A549 (cell line): ENCODE measurements around the gene MBP. TPM values are rescaled to one million over a fixed set of nuclear protein-coding genes. Genes with fewer than 3 reads are reported as not detected.

Experiments used
- ATAC-seq, 2 experiments: fragments of 200-7000 bp in 1 of 2; fragments of >200 bp in 1 of 2; cut with Nextera tagmentation in 1 of 2; cut with Tn5 transposase in 1 of 2; 3 replicates each; pipeline versions ENCODE4 v1.8.0 to v1.9.1; 2018 to 2020; ENCODE audit warnings: mild to moderate bottlenecking in 1 of 2, moderate library complexity in 1 of 2
- CTCF ChIA-PET: fragments of 300-600 bp; sonication (Branson Sonifier 250); formaldehyde crosslinking; extraction: SDS; loops from one replicate; lab custom pipeline; 2021; ENCODE audit warnings: antibody characterized with exemption, inconsistent platforms; lab: Yijun Ruan, JAX
- POLR2A ChIA-PET: fragments of 350-600 bp; formaldehyde crosslinking; extraction: SDS; loops from one replicate; lab custom pipeline; 2021; ENCODE audit warnings: antibody characterized with exemption, inconsistent platforms; lab: Yijun Ruan, JAX
- DNase-seq, 2 experiments: peaks; one replicate each; pipeline versions ENCODE4 v3.0.0 to v3.0.0-alpha.2; 2011 to 2016; ENCODE audit warnings: low read depth in 1 of 2, low spot score in 1 of 2
- FAIRE-seq: peaks from 2 replicates; lab custom pipeline; 2011; peaks lifted over from hg19 to GRCh38; lab: Jason Lieb, UNC
- H3K27ac ChIP-seq, 2 experiments: fragments of >200 bp; sonication (Bioruptor Twin); formaldehyde crosslinking; 3 replicates each; pipeline ENCODE4 v1.5.1; 2016 to 2017
- H3K4me1 ChIP-seq: fragments of >200 bp; sonication (Bioruptor Twin); formaldehyde crosslinking; 3 replicates; pipeline ENCODE4 v1.6.1; 2016
- H3K4me2 ChIP-seq: fragments of >200 bp; sonication (Bioruptor Twin); formaldehyde crosslinking; 3 replicates; pipeline ENCODE4 v1.6.1; 2016
- H3K4me3 ChIP-seq: fragments of >200 bp; sonication (Bioruptor Twin); formaldehyde crosslinking; 3 replicates; pipeline ENCODE4 v1.5.1; 2016
- H3K9me3 ChIP-seq: fragments of >200 bp; sonication (Bioruptor Twin); formaldehyde crosslinking; 3 replicates; pipeline ENCODE4 v1.6.1; 2016
- ATOH8 ChIP-seq: fragments of 250-450 bp; sonication (Bioruptor Pico); IDR thresholded peaks from 2 replicates; pipeline ENCODE4 v1.5.0; 2020; ENCODE audit warnings: low read depth, mild to moderate bottlenecking, moderate library complexity
- BHLHE40 ChIP-seq: IDR thresholded peaks from 2 replicates; pipeline ENCODE4 v1.6.1; 2012; ENCODE audit warnings: low read depth, low read length, inconsistent platforms
- CBX2 ChIP-seq: fragments of 200-600 bp; sonication (generic); IDR thresholded peaks from 2 replicates; pipeline ENCODE4 v1.6.1; 2016; ENCODE audit warnings: low read depth, mild to moderate bottlenecking, borderline replicate concordance
- CHD4 ChIP-seq: fragments of 200-600 bp; sonication (generic); IDR thresholded peaks from 2 replicates; pipeline ENCODE4 v1.6.1; 2016; ENCODE audit warnings: antibody characterized with exemption, mild to moderate bottlenecking, borderline replicate concordance
- EHF ChIP-seq: fragments of 250-450 bp; sonication (Bioruptor Pico); IDR thresholded peaks from 2 replicates; pipeline ENCODE4 v1.5.0; 2020; ENCODE audit warnings: mild to moderate bottlenecking
- EP300 ChIP-seq, 2 experiments: fragments of >200 bp; sonication (Bioruptor Twin); formaldehyde crosslinking; IDR thresholded peaks; 2 replicates in 1 of 2; 3 replicates in 1 of 2; pipeline ENCODE4 v1.6.1; 2016 to 2017
- FOSB ChIP-seq: fragments of 250-450 bp; sonication (Bioruptor Pico); IDR thresholded peaks from 2 replicates; pipeline ENCODE4 v1.5.0; 2020; ENCODE audit warnings: mild to moderate bottlenecking, moderate library complexity
- FOSL2 ChIP-seq, 2 experiments: fragments of 450-650 bp in 1 of 2; fragments of >200 bp in 1 of 2; sonication (Bioruptor Twin) in 1 of 2; formaldehyde crosslinking; IDR thresholded peaks; 2 replicates each; pipeline versions ENCODE4 v1.5.0 to v1.6.1; 2016 to 2020; ENCODE audit warnings: mild to moderate bottlenecking in 1 of 2, moderate library complexity in 1 of 2
- HES2 ChIP-seq: fragments of >200 bp; sonication (Bioruptor Twin); formaldehyde crosslinking; IDR thresholded peaks from 2 replicates; pipeline ENCODE4 v1.6.1; 2016
- HEYL ChIP-seq: fragments of 250-450 bp; sonication (Bioruptor Pico); IDR thresholded peaks from 2 replicates; pipeline ENCODE4 v1.8.0; 2021; ENCODE audit warnings: mild to moderate bottlenecking, moderate library complexity
- HOXB13 ChIP-seq: fragments of 250-450 bp; sonication (Bioruptor Pico); IDR thresholded peaks from 2 replicates; pipeline ENCODE4 v1.5.0; 2020; ENCODE audit warnings: low read depth, mild to moderate bottlenecking, moderate library complexity
- KDM1A ChIP-seq: fragments of 200-600 bp; sonication (generic); IDR thresholded peaks from 2 replicates; pipeline ENCODE4 v1.6.1; 2016; ENCODE audit warnings: low read depth, mild to moderate bottlenecking
- KDM5A ChIP-seq: fragments of 200-600 bp; sonication (generic); IDR thresholded peaks from 2 replicates; pipeline ENCODE4 v1.6.1; 2016; ENCODE audit warnings: antibody characterized with exemption, mild to moderate bottlenecking
- MAZ ChIP-seq: fragments of 150-350 bp; IDR thresholded peaks from 2 replicates; pipeline ENCODE4 v1.6.1; 2014; ENCODE audit warnings: antibody characterized with exemption, low read depth, low read length, borderline replicate concordance
- MYC ChIP-seq: IDR thresholded peaks from 2 replicates; pipeline ENCODE4 v1.6.1; 2012; ENCODE audit warnings: mild to moderate bottlenecking, inconsistent platforms, low read length, improper control_type of control experiment, borderline replicate concordance
- NPAS2 ChIP-seq: fragments of 250-450 bp; sonication (Bioruptor Pico); IDR thresholded peaks from 2 replicates; pipeline ENCODE4 v1.8.0; 2022; ENCODE audit warnings: mild to moderate bottlenecking, moderate library complexity, borderline replicate concordance
- PBX3 ChIP-seq: IDR thresholded peaks from 2 replicates; pipeline ENCODE4 v1.6.1; 2012
- RAD21 ChIP-seq, 2 experiments: fragments of >200 bp in 1 of 2; sonication (Bioruptor Twin) in 1 of 2; formaldehyde crosslinking in 1 of 2; IDR thresholded peaks in 1 of 2; conservative IDR thresholded peaks in 1 of 2; 2 replicates in 1 of 2; 3 replicates in 1 of 2; pipeline ENCODE4 v1.6.1; 2012 to 2018; ENCODE audit warnings: inconsistent platforms in 1 of 2
- RCOR1 ChIP-seq: fragments of 150-350 bp; IDR thresholded peaks from 2 replicates; pipeline ENCODE4 v1.6.1; 2014; ENCODE audit warnings: antibody characterized with exemption, low read length, low read depth
- RFX5 ChIP-seq: fragments of 450-650 bp; IDR thresholded peaks from 2 replicates; pipeline ENCODE4 v1.7.1; 2014; ENCODE audit warnings: antibody characterized with exemption, mild to moderate bottlenecking, moderate library complexity
- SMC3 ChIP-seq: fragments of >200 bp; sonication (Bioruptor Twin); formaldehyde crosslinking; IDR thresholded peaks from 3 replicates; pipeline ENCODE4 v1.6.1; 2018; ENCODE audit warnings: inconsistent platforms
- TP53 ChIP-seq: fragments of 250-450 bp; sonication (Bioruptor Pico); IDR thresholded peaks from 2 replicates; pipeline ENCODE4 v1.5.0; 2021; ENCODE audit warnings: mild to moderate bottlenecking, moderate library complexity
- USF2 ChIP-seq: fragments of 450-650 bp; IDR thresholded peaks from 2 replicates; pipeline ENCODE4 v1.6.1; 2014; ENCODE audit warnings: antibody characterized with exemption
- ZNF302 ChIP-seq: fragments of 250-450 bp; sonication (Bioruptor Pico); IDR thresholded peaks from 2 replicates; pipeline ENCODE4 v1.9.0; 2021; ENCODE audit warnings: inconsistent platforms, mild to moderate bottlenecking, moderate library complexity
- WGBS: methylation state at CpG from one replicate; pipeline ENCODE4 v1.1.6; 2017; ENCODE audit errors: missing lambda C conversion rate; 5-methylcytosine and 5-hydroxymethylcytosine counted together
- polyA plus RNA-seq, 4 experiments: library from polyadenylated mRNA; depleted of rRNA in 3 of 4; stranded (reverse); fragments of >200 nt; fragmentation: RNase III in 1 of 4; extraction: RNeasy Plus Mini Kit Qiagen cat#74134 plus additional on column Dnase treatment in 1 of 4; gene quantifications; 2 replicates in 3 of 4; 3 replicates in 1 of 4; pipeline ENCODE4 v1.2.3, GENCODE V29; 2011 to 2017
- TF ChIP-seq, protein P1 (sequence below): fragments of >200 bp; sonication (Bioruptor Twin); formaldehyde crosslinking; IDR thresholded peaks from 3 replicates; pipeline ENCODE4 v1.5.1; 2016

Gene MBP
- polyA plus RNA-seq, 2 of the 4 experiments (the other 2 are of a cell fraction), result 8.6 to 33.1 TPM

DNA sequence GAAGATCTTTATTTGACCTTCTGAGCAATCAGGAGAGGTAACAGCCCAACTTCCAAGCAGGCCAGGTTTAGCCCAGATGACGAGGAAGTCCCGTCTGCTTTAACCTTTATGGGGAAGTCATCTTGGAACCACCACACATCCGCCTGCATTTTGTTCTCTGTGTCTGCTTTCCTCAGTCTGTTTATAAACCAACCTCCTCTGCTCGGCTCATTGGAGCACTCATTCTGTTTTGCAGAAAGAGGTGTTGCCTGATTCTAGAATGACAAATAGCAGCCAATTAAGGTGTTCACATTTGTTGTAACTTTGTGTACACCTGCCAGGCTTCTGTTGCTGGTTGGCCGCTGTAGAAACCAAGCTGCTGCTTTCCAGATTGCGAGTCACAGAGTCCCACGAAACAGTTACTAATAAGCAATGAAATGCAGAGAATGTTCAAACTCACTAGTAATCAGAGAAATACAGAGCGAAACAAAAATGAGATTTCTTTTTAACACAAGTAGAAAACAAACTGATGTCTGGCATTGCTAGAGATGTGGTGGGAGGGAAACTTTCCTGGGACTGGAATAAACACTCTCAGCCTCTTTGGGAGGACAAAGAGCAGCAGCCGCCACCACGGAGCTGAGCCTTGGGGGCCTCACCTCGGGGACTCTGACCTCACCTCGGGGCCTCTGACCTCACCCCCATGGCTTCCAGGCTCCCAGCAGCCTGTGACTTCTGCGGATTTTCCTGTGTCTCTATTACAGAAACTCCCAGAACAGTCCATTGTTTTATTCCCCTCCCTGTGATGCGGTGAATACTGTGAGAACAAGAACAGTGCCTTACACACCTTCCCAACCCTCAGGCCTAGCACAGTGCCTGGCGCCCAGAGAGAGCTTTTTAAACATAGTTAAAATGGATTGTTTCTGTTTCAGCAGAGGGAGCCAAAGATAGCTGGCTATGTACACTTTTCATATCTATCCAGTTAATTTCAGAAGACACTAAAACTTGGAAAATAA, 64.0 kb downstream of the MBP start:
- no peak for ATAC-seq
- DNase-seq, result no peak
- POLR2A ChIA-PET, result interaction anchor here (1.6 to 2.2 kb wide), 2 partner anchors 33 to 46 kb away, joined by 5 to 9 read pairs; no protein-coding TSS in a partner anchor
- TF ChIP-seq MYC (no peak), RFX5 (no peak), NPAS2 (CRISPR knock-in tag) (no peak), PBX3 (no peak), KDM5A (no peak), RCOR1 (no peak), EP300 (IDR thresholded peaks at IDR 0.05) (no peak), EHF (0 out of 2 replicates have a peak, but pooled peaks have one; percentile 50), HES2 (no peak), ZNF302 (CRISPR knock-in tag) (no peak), KDM1A (no peak), USF2 (no peak), BHLHE40 (no peak), HEYL (CRISPR knock-in tag) (no peak), SMC3 (0 out of 3 replicates have a peak, but pooled peaks have one; percentile 18), TP53 (CRISPR knock-in tag) (no peak), CBX2 (no peak), RAD21 (conservative IDR thresholded peaks at IDR 0.05 in 1 of 2, IDR thresholded peaks at IDR 0.05 in 1 of 2) (0 out of 5 replicates have a peak, but pooled peaks of 1 of the 2 experiments have one; percentile 14), CHD4 (no peak), HOXB13 (no peak), ATOH8 (CRISPR knock-in tag) (no peak), FOSB (no peak), MAZ (no peak), FOSL2 (IDR thresholded peaks at IDR 0.05) (no peak), FOSL2 (CRISPR knock-in tag; IDR thresholded peaks at IDR 0.05) (no peak)
- TF ChIP-seq, protein P1, sequence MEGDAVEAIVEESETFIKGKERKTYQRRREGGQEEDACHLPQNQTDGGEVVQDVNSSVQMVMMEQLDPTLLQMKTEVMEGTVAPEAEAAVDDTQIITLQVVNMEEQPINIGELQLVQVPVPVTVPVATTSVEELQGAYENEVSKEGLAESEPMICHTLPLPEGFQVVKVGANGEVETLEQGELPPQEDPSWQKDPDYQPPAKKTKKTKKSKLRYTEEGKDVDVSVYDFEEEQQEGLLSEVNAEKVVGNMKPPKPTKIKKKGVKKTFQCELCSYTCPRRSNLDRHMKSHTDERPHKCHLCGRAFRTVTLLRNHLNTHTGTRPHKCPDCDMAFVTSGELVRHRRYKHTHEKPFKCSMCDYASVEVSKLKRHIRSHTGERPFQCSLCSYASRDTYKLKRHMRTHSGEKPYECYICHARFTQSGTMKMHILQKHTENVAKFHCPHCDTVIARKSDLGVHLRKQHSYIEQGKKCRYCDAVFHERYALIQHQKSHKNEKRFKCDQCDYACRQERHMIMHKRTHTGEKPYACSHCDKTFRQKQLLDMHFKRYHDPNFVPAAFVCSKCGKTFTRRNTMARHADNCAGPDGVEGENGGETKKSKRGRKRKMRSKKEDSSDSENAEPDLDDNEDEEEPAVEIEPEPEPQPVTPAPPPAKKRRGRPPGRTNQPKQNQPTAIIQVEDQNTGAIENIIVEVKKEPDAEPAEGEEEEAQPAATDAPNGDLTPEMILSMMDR, result no peak
- no peak for FAIRE-seq
- no peak overlapping the region for H3K4me3 ChIP-seq
- CTCF ChIA-PET, result interaction anchor here (0.7 to 4.3 kb wide), 13 partner anchors 8 to 143 kb away, joined by 3 to 24 read pairs (median 5); no protein-coding TSS in a partner anchor
- H3K9me3 ChIP-seq, result peaks cover 7% of the 10 kb centered on the region; the same call in 2 of the 3 replicates
- H3K4me2 ChIP-seq, result peak overlapping the region; percentile 71
- whole genome bisulfite sequencing, result 29% methylated on average over 15 of the region's 15 CpGs
- H3K4me1 ChIP-seq, result peaks cover 91% of the 10 kb centered on the region
- H3K27ac ChIP-seq, result peak overlapping the region; percentile 92 to 95
